ENCODE measurements around the gene ZNF680.

ZNF680 gene

DNA sequence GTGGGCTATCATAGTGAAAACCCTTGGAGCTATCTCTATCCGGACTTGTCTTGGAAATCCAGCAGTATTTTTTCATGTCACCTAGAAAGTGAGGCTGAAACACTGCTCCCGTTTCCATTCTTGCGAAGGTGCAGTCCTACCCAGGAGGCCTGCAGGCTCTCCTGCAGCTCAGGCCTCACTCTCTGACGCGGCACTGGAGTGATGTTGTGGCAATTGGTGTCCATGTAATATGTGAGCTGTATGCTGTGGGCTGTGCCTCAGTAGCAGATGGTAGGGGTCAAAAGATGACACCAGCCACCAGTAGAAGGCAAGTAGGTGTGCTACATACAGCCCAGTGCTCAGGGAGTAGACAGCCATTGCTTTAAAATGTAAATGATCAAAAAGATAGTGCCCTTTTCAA is 28.1 kb upstream of the ZNF680 start:
- no peaks in the 10 kb centered on the region for H3K79me2 ChIP-seq (ENCODE audit: control insufficient read depth, low read length)
- no peaks in the 10 kb centered on the region for H3F3A ChIP-seq (ENCODE audit: control insufficient read depth, insufficient read depth)
- no peaks in the 10 kb centered on the region for H3K9me3 ChIP-seq (ENCODE audit: control insufficient read depth, insufficient read depth, low read length)
- no peaks in the 10 kb centered on the region for H3K27me3 ChIP-seq (ENCODE audit: control insufficient read depth, low read length)
- no peaks in the 10 kb centered on the region for H3K36me3 ChIP-seq (ENCODE audit: control insufficient read depth, low read length)
- no peaks in the 10 kb centered on the region for H3K9me2 ChIP-seq (replicated peaks; ENCODE audit: control insufficient read depth, low read length)
- H3K27ac ChIP-seq (ENCODE audit: low read depth, low read length), result no peak overlapping the region
- no peaks in the 10 kb centered on the region for H4K20me1 ChIP-seq (ENCODE audit: control insufficient read depth, insufficient read depth, low read depth, low read length)
- no peak overlapping the region for H3K4me3 ChIP-seq (ENCODE audit: low read length)
- H3K4me1 ChIP-seq (ENCODE audit: control insufficient read depth, low read length), result no peaks in the 10 kb centered on the region
- no peak overlapping the region for H3K4me2 ChIP-seq (ENCODE audit: low read length)
- TF ChIP-seq EZH2phosphoT487 (IDR thresholded peaks at IDR 0.05; ENCODE audit: borderline replicate concordance, low read length) (no peak), CTCF (IDR thresholded peaks at IDR 0.05; ENCODE audit: low read depth, low read length, poor library complexity, severe bottlenecking) (no peak)

GRCh38 chr7:64581926-64582894 is 19.3 kb upstream of the ZNF680 start:
- H3F3A ChIP-seq (ENCODE audit: control insufficient read depth, insufficient read depth), result no peaks in the 10 kb centered on the region
- no peaks in the 10 kb centered on the region for H4K20me1 ChIP-seq (ENCODE audit: control insufficient read depth, insufficient read depth, low read depth, low read length)
- H3K4me3 ChIP-seq (ENCODE audit: low read length), result no peak overlapping the region
- no peaks in the 10 kb centered on the region for H3K4me1 ChIP-seq (ENCODE audit: control insufficient read depth, low read length)
- no peak overlapping the region for H3K27ac ChIP-seq (ENCODE audit: low read depth, low read length)
- TF ChIP-seq CTCF (IDR thresholded peaks at IDR 0.05; ENCODE audit: low read depth, low read length, poor library complexity, severe bottlenecking) (no peak), EZH2phosphoT487 (IDR thresholded peaks at IDR 0.05; ENCODE audit: borderline replicate concordance, low read length) (no peak)
- no peak overlapping the region for H3K4me2 ChIP-seq (ENCODE audit: low read length)
- H3K9me2 ChIP-seq (replicated peaks; ENCODE audit: control insufficient read depth, low read length), result no peaks in the 10 kb centered on the region
- no peaks in the 10 kb centered on the region for H3K27me3 ChIP-seq (ENCODE audit: control insufficient read depth, low read length)
- no peaks in the 10 kb centered on the region for H3K79me2 ChIP-seq (ENCODE audit: control insufficient read depth, low read length)
- no peaks in the 10 kb centered on the region for H3K36me3 ChIP-seq (ENCODE audit: control insufficient read depth, low read length)
- peaks cover 5% of the 10 kb centered on the region; the same call in 1 of the 2 replicates for H3K9me3 ChIP-seq (ENCODE audit: control insufficient read depth, insufficient read depth, low read length)

GRCh38 chr7:64581391-64581790 is 18.5 kb upstream of the ZNF680 start:
- no peak overlapping the region for H3K4me2 ChIP-seq (ENCODE audit: low read length)
- no peaks in the 10 kb centered on the region for H3K4me1 ChIP-seq (ENCODE audit: control insufficient read depth, low read length)
- TF ChIP-seq CTCF (IDR thresholded peaks at IDR 0.05; ENCODE audit: low read depth, low read length, poor library complexity, severe bottlenecking) (no peak), EZH2phosphoT487 (IDR thresholded peaks at IDR 0.05; ENCODE audit: borderline replicate concordance, low read length) (no peak)
- H3K79me2 ChIP-seq (ENCODE audit: control insufficient read depth, low read length), result no peaks in the 10 kb centered on the region
- H3F3A ChIP-seq (ENCODE audit: control insufficient read depth, insufficient read depth), result no peaks in the 10 kb centered on the region
- H3K27me3 ChIP-seq (ENCODE audit: control insufficient read depth, low read length), result no peaks in the 10 kb centered on the region
- H3K9me3 ChIP-seq (ENCODE audit: control insufficient read depth, insufficient read depth, low read length), result peaks cover 5% of the 10 kb centered on the region; the same call in 1 of the 2 replicates
- no peak overlapping the region for H3K4me3 ChIP-seq (ENCODE audit: low read length)
- H3K9me2 ChIP-seq (replicated peaks; ENCODE audit: control insufficient read depth, low read length), result no peaks in the 10 kb centered on the region
- H3K27ac ChIP-seq (ENCODE audit: low read depth, low read length), result no peak overlapping the region
- H4K20me1 ChIP-seq (ENCODE audit: control insufficient read depth, insufficient read depth, low read depth, low read length), result no peaks in the 10 kb centered on the region
- H3K36me3 ChIP-seq (ENCODE audit: control insufficient read depth, low read length), result no peaks in the 10 kb centered on the region

Data from DOHH2 (cell line).